ENCODE results near the gene SLC9C1. TPM values are rescaled to one million over a fixed set of nuclear protein-coding genes. Genes with fewer than 3 reads are reported as not detected.
A peak's percentile ranks its signal among the peaks of the same experiment; 100 is the strongest.

Gene SLC9C1
- polyA plus RNA-seq, 1 donor = 0.33 TPM

- DNase-seq = no peak
- Histone ChIP-seq H3K27me3 (ENCODE audit: control insufficient read depth, insufficient read depth, low read length) (no peaks in the 10 kb centered on the region), H3K36me3 (ENCODE audit: control insufficient read depth, insufficient read depth, low read length) (no peaks in the 10 kb centered on the region), H3K27ac (ENCODE audit: low read length) (no peak overlapping the region), H3K4me1 (ENCODE audit: control insufficient read depth, insufficient read depth, low read length) (no peaks in the 10 kb centered on the region), H3K4me3 (ENCODE audit: low read length) (no peak overlapping the region), H3K9me3 (ENCODE audit: control insufficient read depth, low read depth, low read length) (no peaks in the 10 kb centered on the region)
- WGBS (ENCODE audit: insufficient coverage, low lambda C conversion rate) = 100% methylated on average over 1 of the region's 2 CpGs
These were observed 152.7 kb downstream of the SLC9C1 start for GRCh38 chr3:112141293-112141692.

- no peaks in the 10 kb centered on the region for H3K36me3 ChIP-seq (ENCODE audit: control insufficient read depth, insufficient read depth, low read length)
- DNase-seq = no peak
- H3K4me3 ChIP-seq (ENCODE audit: low read length) = no peak overlapping the region
- no peaks in the 10 kb centered on the region for H3K27me3 ChIP-seq (ENCODE audit: control insufficient read depth, insufficient read depth, low read length)
- no peaks in the 10 kb centered on the region for H3K9me3 ChIP-seq (ENCODE audit: control insufficient read depth, low read depth, low read length)
- no peak overlapping the region for H3K27ac ChIP-seq (ENCODE audit: low read length)
- no peaks in the 10 kb centered on the region for H3K4me1 ChIP-seq (ENCODE audit: control insufficient read depth, insufficient read depth, low read length)
- WGBS (ENCODE audit: insufficient coverage, low lambda C conversion rate) = 100% methylated on average over 1 of the region's 1 CpG
These were observed 153.4 kb downstream of the SLC9C1 start for GRCh38 chr3:112140584-112140983.

GRCh38 chr3:112138219-112138969 lies 155.6 kb downstream of the SLC9C1 start:
- no CpG with 5 or more reads among the region's 1 CpG for WGBS (ENCODE audit: insufficient coverage, low lambda C conversion rate)
- Histone ChIP-seq H3K27ac (ENCODE audit: low read length) (no peak overlapping the region), H3K9me3 (ENCODE audit: control insufficient read depth, low read depth, low read length) (no peaks in the 10 kb centered on the region), H3K4me1 (ENCODE audit: control insufficient read depth, insufficient read depth, low read length) (no peaks in the 10 kb centered on the region), H3K4me3 (ENCODE audit: low read length) (no peak overlapping the region), H3K27me3 (ENCODE audit: control insufficient read depth, insufficient read depth, low read length) (no peaks in the 10 kb centered on the region), H3K36me3 (ENCODE audit: control insufficient read depth, insufficient read depth, low read length) (no peaks in the 10 kb centered on the region)
- no peak for DNase-seq

GRCh38 chr3:112137781-112138180 lies 156.2 kb downstream of the SLC9C1 start:
- H3K4me1 ChIP-seq (ENCODE audit: control insufficient read depth, insufficient read depth, low read length) = no peaks in the 10 kb centered on the region
- H3K9me3 ChIP-seq (ENCODE audit: control insufficient read depth, low read depth, low read length) = no peaks in the 10 kb centered on the region
- no peaks in the 10 kb centered on the region for H3K27me3 ChIP-seq (ENCODE audit: control insufficient read depth, insufficient read depth, low read length)
- no CpG with 5 or more reads among the region's 4 CpGs for WGBS (ENCODE audit: insufficient coverage, low lambda C conversion rate)
- H3K27ac ChIP-seq (ENCODE audit: low read length) = no peak overlapping the region
- H3K4me3 ChIP-seq (ENCODE audit: low read length) = no peak overlapping the region
- no peak for DNase-seq
- H3K36me3 ChIP-seq (ENCODE audit: control insufficient read depth, insufficient read depth, low read length) = no peaks in the 10 kb centered on the region

- Histone ChIP-seq H3K9me3 (ENCODE audit: control insufficient read depth, low read depth, low read length) (no peaks in the 10 kb centered on the region), H3K36me3 (ENCODE audit: control insufficient read depth, insufficient read depth, low read length) (no peaks in the 10 kb centered on the region), H3K4me1 (ENCODE audit: control insufficient read depth, insufficient read depth, low read length) (no peaks in the 10 kb centered on the region), H3K27me3 (ENCODE audit: control insufficient read depth, insufficient read depth, low read length) (no peaks in the 10 kb centered on the region), H3K4me3 (ENCODE audit: low read length) (no peak overlapping the region), H3K27ac (ENCODE audit: low read length) (no peak overlapping the region)
- DNase-seq = peak; percentile 23 to 48
- WGBS (ENCODE audit: insufficient coverage, low lambda C conversion rate) = 40% methylated on average over 2 of the region's 5 CpGs
These were observed 156.9 kb downstream of the SLC9C1 start for GRCh38 chr3:112136959-112137693.

- Histone ChIP-seq H3K9me3 (ENCODE audit: control insufficient read depth, low read depth, low read length) (no peaks in the 10 kb centered on the region), H3K4me1 (ENCODE audit: control insufficient read depth, insufficient read depth, low read length) (no peaks in the 10 kb centered on the region), H3K27ac (ENCODE audit: low read length) (no peak overlapping the region), H3K4me3 (ENCODE audit: low read length) (no peak overlapping the region), H3K36me3 (ENCODE audit: control insufficient read depth, insufficient read depth, low read length) (no peaks in the 10 kb centered on the region), H3K27me3 (ENCODE audit: control insufficient read depth, insufficient read depth, low read length) (no peaks in the 10 kb centered on the region)
- no CpG with 5 or more reads among the region's 1 CpG for whole genome bisulfite sequencing (ENCODE audit: insufficient coverage, low lambda C conversion rate)
- no peak for DNase-seq
These were observed 158.0 kb downstream of the SLC9C1 start for GRCh38 chr3:112136046-112136445.

GRCh38 chr3:112134335-112135124 lies 159.5 kb downstream of the SLC9C1 start:
- H3K27ac ChIP-seq (ENCODE audit: low read length) = no peak overlapping the region
- no peaks in the 10 kb centered on the region for H3K36me3 ChIP-seq (ENCODE audit: control insufficient read depth, insufficient read depth, low read length)
- no peaks in the 10 kb centered on the region for H3K4me1 ChIP-seq (ENCODE audit: control insufficient read depth, insufficient read depth, low read length)
- H3K9me3 ChIP-seq (ENCODE audit: control insufficient read depth, low read depth, low read length) = no peaks in the 10 kb centered on the region
- DNase-seq = no peak
- no peak overlapping the region for H3K4me3 ChIP-seq (ENCODE audit: low read length)
- WGBS (ENCODE audit: insufficient coverage, low lambda C conversion rate) = 80% methylated on average over 1 of the region's 8 CpGs
- no peaks in the 10 kb centered on the region for H3K27me3 ChIP-seq (ENCODE audit: control insufficient read depth, insufficient read depth, low read length)

- no CpG with 5 or more reads among the region's 5 CpGs for WGBS (ENCODE audit: insufficient coverage, low lambda C conversion rate)
- H3K9me3 ChIP-seq (ENCODE audit: control insufficient read depth, low read depth, low read length) = no peaks in the 10 kb centered on the region
- H3K27ac ChIP-seq (ENCODE audit: low read length) = no peak overlapping the region
- H3K4me1 ChIP-seq (ENCODE audit: control insufficient read depth, insufficient read depth, low read length) = no peaks in the 10 kb centered on the region
- no peak overlapping the region for H3K4me3 ChIP-seq (ENCODE audit: low read length)
- no peaks in the 10 kb centered on the region for H3K36me3 ChIP-seq (ENCODE audit: control insufficient read depth, insufficient read depth, low read length)
- H3K27me3 ChIP-seq (ENCODE audit: control insufficient read depth, insufficient read depth, low read length) = no peaks in the 10 kb centered on the region
- no peak for DNase-seq
These were observed 160.2 kb downstream of the SLC9C1 start for GRCh38 chr3:112133626-112134334.

GRCh38 chr3:112132975-112133448 lies 161.0 kb downstream of the SLC9C1 start, which contains the start of gene GCSAM:
Gene GCSAM, minus strand, starts transcription at chr3:112133248. Its CDS starts 128 bp downstream, at chr3:112133120.
- Histone ChIP-seq H3K9me3 (ENCODE audit: control insufficient read depth, low read depth, low read length) (no peaks in the 10 kb centered on the region), H3K27ac (ENCODE audit: low read length) (no peak within 1 kb of the TSS), H3K27me3 (ENCODE audit: control insufficient read depth, insufficient read depth, low read length) (no peaks in the 10 kb centered on the region), H3K4me1 (ENCODE audit: control insufficient read depth, insufficient read depth, low read length) (no peaks in the 10 kb centered on the region), H3K4me3 (ENCODE audit: low read length) (no peak within 1 kb of the TSS), H3K36me3 (ENCODE audit: control insufficient read depth, insufficient read depth, low read length) (no peaks in the 10 kb centered on the region)
- WGBS (ENCODE audit: insufficient coverage, low lambda C conversion rate) = no CpG with 5 or more reads among the region's 5 CpGs
- DNase-seq = no peak

- no peak overlapping the region for H3K4me3 ChIP-seq (ENCODE audit: low read length)
- no CpG with 5 or more reads among the region's 1 CpG for WGBS (ENCODE audit: insufficient coverage, low lambda C conversion rate)
- H3K9me3 ChIP-seq (ENCODE audit: control insufficient read depth, low read depth, low read length) = no peaks in the 10 kb centered on the region
- no peak overlapping the region for H3K27ac ChIP-seq (ENCODE audit: low read length)
- H3K36me3 ChIP-seq (ENCODE audit: control insufficient read depth, insufficient read depth, low read length) = no peaks in the 10 kb centered on the region
- DNase-seq = no peak
- H3K4me1 ChIP-seq (ENCODE audit: control insufficient read depth, insufficient read depth, low read length) = no peaks in the 10 kb centered on the region
- H3K27me3 ChIP-seq (ENCODE audit: control insufficient read depth, insufficient read depth, low read length) = no peaks in the 10 kb centered on the region
These were observed 161.5 kb downstream of the SLC9C1 start for GRCh38 chr3:112132554-112132953.

All from large intestine (tissue), 3 donors.